H1 (cell line): ENCODE data around the gene TBC1D2. TPM values are rescaled to one million over a fixed set of nuclear protein-coding genes. Genes with fewer than 3 reads are reported as not detected.

ENCODE experiments used
- CTCF ChIA-PET: fragments of 300-600 bp; sonication (Branson Sonifier 250); formaldehyde crosslinking; loops from one replicate; lab custom pipeline; 2021; ENCODE audit not compliant: partially characterized antibody; lab: Charles Lee
- POLR2A ChIA-PET: fragments of 300-600 bp; sonication (Branson Sonifier 250); formaldehyde crosslinking; loops from one replicate; lab custom pipeline; 2021; ENCODE audit warnings: inconsistent platforms; ENCODE audit not compliant: partially characterized antibody; lab: Charles Lee
- DNase-seq, 2 experiments: peaks; one replicate each; pipeline versions ENCODE4 v3.0.0 to v3.0.0-alpha.2; 2010 to 2022; ENCODE audit warnings: low spot score in 2 of 2, low read depth in 1 of 2, mixed read lengths in 1 of 2
- FAIRE-seq: peaks from 2 replicates; lab custom pipeline; 2011; peaks lifted over from hg19 to GRCh38; lab: Jason Lieb, UNC
- H2AFZ ChIP-seq: 2 replicates; pipeline ENCODE4 v1.8.1; 2012; ENCODE audit warnings: low read length, inconsistent platforms
- H2AK5ac ChIP-seq: 2 replicates; pipeline ENCODE4 v1.6.1; 2013; ENCODE audit warnings: low read depth, low read length
- H2BK120ac ChIP-seq: replicated peaks from 2 replicates; pipeline ENCODE3; 2013; ENCODE audit warnings: low read depth, low read length, inconsistent platforms
- H2BK12ac ChIP-seq: 2 replicates; pipeline ENCODE4 v1.6.1; 2013; ENCODE audit warnings: low read depth, low read length
- H2BK15ac ChIP-seq: 2 replicates; pipeline ENCODE4 v1.6.1; 2013; ENCODE audit warnings: low read length
- H2BK20ac ChIP-seq: 2 replicates; pipeline ENCODE4 v1.6.1; 2013; ENCODE audit warnings: low read length
- H2BK5ac ChIP-seq: 2 replicates; pipeline ENCODE4 v1.6.1; 2013; ENCODE audit warnings: low read depth, low read length
- H3K14ac ChIP-seq: 2 replicates; pipeline ENCODE4 v1.6.1; 2013; ENCODE audit warnings: inconsistent platforms; ENCODE audit not compliant: insufficient read length
- H3K18ac ChIP-seq: 2 replicates; pipeline ENCODE4 v1.6.1; 2013; ENCODE audit warnings: low read length; ENCODE audit errors: extremely low read depth
- H3K23ac ChIP-seq: 2 replicates; pipeline ENCODE4 v1.6.1; 2013; ENCODE audit warnings: inconsistent platforms; ENCODE audit not compliant: insufficient read length
- H3K23me2 ChIP-seq: 2 replicates; pipeline ENCODE4 v1.6.1; 2013; ENCODE audit warnings: low read depth, low read length
- H3K27ac ChIP-seq: 2 replicates; pipeline ENCODE4 v1.6.1; 2011; ENCODE audit warnings: low read depth, low read length, inconsistent platforms
- H3K27me3 ChIP-seq, 4 experiments: replicated peaks in 1 of 4; 1 replicate in 1 of 4; 2 replicates in 3 of 4; pipeline versions ENCODE4 v1.6.1 to v1.8.1; 2011 to 2013; ENCODE audit warnings: low read length in 3 of 4, mild to moderate bottlenecking in 3 of 4, inconsistent platforms in 2 of 4, mixed read lengths in 2 of 4, moderate library complexity in 1 of 4; ENCODE audit not compliant: control insufficient read depth in 3 of 4, insufficient read depth in 3 of 4; ENCODE audit errors: extremely low read depth in 1 of 4
- H3K36me3 ChIP-seq, 4 experiments: 2 replicates each; pipeline versions ENCODE4 v1.6.1 to v1.8.1; 2011 to 2013; ENCODE audit warnings: mild to moderate bottlenecking in 4 of 4, low read length in 3 of 4, moderate library complexity in 2 of 4, control low read depth in 1 of 4, inconsistent platforms in 1 of 4; ENCODE audit not compliant: insufficient read depth in 4 of 4, control insufficient read depth in 2 of 4
- H3K4ac ChIP-seq: replicated peaks from 2 replicates; pipeline ENCODE3; 2013; ENCODE audit warnings: low read length, low read depth, mixed read lengths, inconsistent platforms; ENCODE audit not compliant: insufficient read length
- H3K4me1 ChIP-seq, 4 experiments: replicated peaks in 1 of 4; 1 replicate in 1 of 4; 2 replicates in 3 of 4; pipeline versions ENCODE4 v1.6.1 to v1.8.1; 2011 to 2013; ENCODE audit warnings: low read length in 3 of 4, inconsistent platforms in 2 of 4, mixed read lengths in 1 of 4; ENCODE audit not compliant: insufficient read depth in 4 of 4, control insufficient read depth in 3 of 4
- H3K4me2 ChIP-seq, 2 experiments: 2 replicates each; pipeline versions ENCODE4 v1.6.1 to v1.8.1; 2011 to 2013; ENCODE audit warnings: low read depth in 2 of 2, low read length in 2 of 2, control low read depth in 1 of 2, inconsistent platforms in 1 of 2, mild to moderate bottlenecking in 1 of 2; ENCODE audit not compliant: insufficient read depth in 1 of 2
- H3K4me3 ChIP-seq, 4 experiments: fragments of 200-600, 300-600 bp in 1 of 4; sonication (generic), shearing (Covaris generic), sonication (Bioruptor Twin) in 1 of 4; 2 replicates each; pipeline versions ENCODE4 v1.5.1 to v1.8.1; 2011 to 2016; ENCODE audit warnings: low read length in 4 of 4, low read depth in 3 of 4, control low read depth in 2 of 4, inconsistent platforms in 2 of 4, mild to moderate bottlenecking in 2 of 4, mixed read lengths in 1 of 4, moderate library complexity in 1 of 4; ENCODE audit not compliant: insufficient read depth in 2 of 4; ENCODE audit errors: extremely low read depth in 1 of 4
- H3K56ac ChIP-seq: replicated peaks from 2 replicates; pipeline ENCODE3; 2013; ENCODE audit warnings: low read depth, mild to moderate bottlenecking, mixed read lengths, low read length, inconsistent platforms; ENCODE audit not compliant: insufficient read length
- H3K79me1 ChIP-seq: 2 replicates; pipeline ENCODE4 v1.6.1; 2013; ENCODE audit warnings: low read depth, low read length, control low read depth
- H3K79me2 ChIP-seq, 2 experiments: 2 replicates each; pipeline versions ENCODE4 v1.6.1 to v1.8.1; 2012 to 2013; ENCODE audit warnings: low read length in 2 of 2, mild to moderate bottlenecking in 2 of 2, inconsistent platforms in 1 of 2; ENCODE audit not compliant: insufficient read depth in 2 of 2, control insufficient read depth in 1 of 2
- H3K9ac ChIP-seq, 4 experiments: replicated peaks in 1 of 4; 1 replicate in 1 of 4; 2 replicates in 3 of 4; pipeline versions ENCODE4 v1.6.1 to v1.8.1; 2011 to 2013; ENCODE audit warnings: low read depth in 3 of 4, low read length in 3 of 4, control low read depth in 2 of 4, mild to moderate bottlenecking in 2 of 4, moderate library complexity in 2 of 4, inconsistent platforms in 1 of 4; ENCODE audit errors: extremely low read depth in 1 of 4
- H3K9me3 ChIP-seq, 2 experiments: 2 replicates each; pipeline versions ENCODE4 v1.6.1 to v1.8.1; 2012 to 2013; ENCODE audit warnings: mild to moderate bottlenecking in 2 of 2, moderate library complexity in 2 of 2, control low read depth in 1 of 2, inconsistent platforms in 1 of 2, low read depth in 1 of 2, low read length in 1 of 2, mixed read lengths in 1 of 2; ENCODE audit not compliant: insufficient read depth in 2 of 2
- H4K20me1 ChIP-seq, 2 experiments: replicated peaks in 1 of 2; 2 replicates each; pipeline versions ENCODE3 to v1.8.1; 2011 to 2013; ENCODE audit warnings: inconsistent platforms in 2 of 2, low read length in 2 of 2, mild to moderate bottlenecking in 1 of 2; ENCODE audit not compliant: insufficient read depth in 2 of 2, control insufficient read depth in 1 of 2
- H4K5ac ChIP-seq: 2 replicates; pipeline ENCODE4 v1.6.1; 2013; ENCODE audit warnings: low read length, low read depth, mixed read lengths, inconsistent platforms; ENCODE audit not compliant: insufficient read length
- H4K8ac ChIP-seq: 2 replicates; pipeline ENCODE4 v1.8.0; 2013; ENCODE audit warnings: mild to moderate bottlenecking, moderate library complexity, low read length, inconsistent platforms; ENCODE audit not compliant: insufficient read depth; ENCODE audit errors: extremely low read depth
- H4K91ac ChIP-seq: replicated peaks from 2 replicates; pipeline ENCODE3; 2013; ENCODE audit warnings: low read length, mixed read lengths, inconsistent platforms; ENCODE audit not compliant: insufficient read length
- ASH2L ChIP-seq: fragments of 200-600, 300-600 bp; sonication (generic); IDR thresholded peaks from one replicate; pipeline ENCODE4 v1.7.1; 2017; ENCODE audit warnings: low read length
- polyA plus RNA-seq, 7 experiments: library from polyadenylated mRNA; depleted of rRNA in 3 of 7; stranded (reverse) in 5 of 7; unstranded in 2 of 7; fragments of >200 nt in 5 of 7; fragments of 200-250 nt in 2 of 7; gene quantifications; 1 replicate in 5 of 7; 2 replicates in 1 of 7; 4 replicates in 1 of 7; pipeline versions ENCODE4 v1.2.1 to v1.2.3, GENCODE V29; 2011 to 2013; ENCODE audit warnings: missing spikeins in 2 of 7, mixed read lengths in 2 of 7
- total RNA-seq: library from RNA; stranded (reverse); fragmentation: NEBNext Ultra II Directional; extraction: Animal tissue kit (Norgen Biotek cat#: 25700); gene quantifications from 2 replicates; pipeline ENCODE4 v1.2.1, GENCODE V29; 2021

The TBC1D2 gene
- total and polyA plus RNA-seq, 2 of the 8 experiments (the other 6 are each of a cell fraction or from before 2014, with no cell fraction given) = 7.4 TPM

- H3K56ac ChIP-seq = no peak overlapping the region
- H3K27ac ChIP-seq = no peak overlapping the region
- H4K20me1 ChIP-seq = peaks cover under 1 to 1% of the 10 kb centered on the region in 2 experiments
- H3K4me1 ChIP-seq = no peaks in the 10 kb centered on the region
- peaks cover 0 to 4% (median 0%) of the 10 kb centered on the region in 4 experiments; a peak in 2 of 8 replicates for H3K36me3 ChIP-seq
- H2AK5ac ChIP-seq = no peak overlapping the region
- H4K91ac ChIP-seq = no peak overlapping the region
- ChIA-PET CTCF (no interaction called here), POLR2A (no interaction called here)
- no peak overlapping the region for H2BK12ac ChIP-seq
- H3K9ac ChIP-seq = no peak overlapping the region
- FAIRE-seq (no peak), DNase-seq (no peak)
- H3K23ac ChIP-seq = no peak overlapping the region
- H3K79me1 ChIP-seq = no peaks in the 10 kb centered on the region; the same call in 1 of the 2 replicates
- H2BK120ac ChIP-seq = no peak overlapping the region
- TF ChIP-seq ASH2L = no peak
- no peak overlapping the region for H3K4me3 ChIP-seq
- H4K8ac ChIP-seq = no peak overlapping the region
- H3K14ac ChIP-seq = no peak overlapping the region
- H3K9me3 ChIP-seq = no peaks in the 10 kb centered on the region
- no peak overlapping the region for H3K18ac ChIP-seq
- no peak overlapping the region for H3K4me2 ChIP-seq
- no peak overlapping the region for H4K5ac ChIP-seq
- H3K27me3 ChIP-seq = no peaks in the 10 kb centered on the region
- H3K79me2 ChIP-seq = no peaks in the 10 kb centered on the region
- no peak overlapping the region for H2BK15ac ChIP-seq
- no peak overlapping the region for H2BK20ac ChIP-seq
- H3K4ac ChIP-seq = no peak overlapping the region
- H3K23me2 ChIP-seq = no peaks in the 10 kb centered on the region
- no peak overlapping the region for H2BK5ac ChIP-seq
- H2AFZ ChIP-seq = no peak overlapping the region
Measured at GRCh38 chr9:98152526-98152925, 102.9 kb downstream of the TBC1D2 start.
